Stimulated activated CD8-positive, alpha-beta memory T cell treated with anti-CD3 and anti-CD28 coated beads, Interleukin-4, amount 100 ng/mL, for 4 hours (primary cell): ENCODE data around the gene IFT122.
"Not testable (repeated sequence)": the region's sequence is repeated elsewhere in the genome, so short reads cannot be mapped to it uniquely, and the experiment has no call there.

ENCODE experiments used
- DNase-seq, 2 donors: peaks; one replicate each; pipeline ENCODE4 v3.0.0-alpha.2; 2020; ENCODE audit warnings: low read depth in 2 of 2, low spot score in 1 of 2

Gene IFT122

GRCh38 chr3:129469026-129469425 lies 29.0 kb downstream of the IFT122 start:
- DNase-seq, result no peak

GRCh38 chr3:129470861-129471260 lies 30.8 kb downstream of the IFT122 start:
- DNase-seq, result no peak

DNA sequence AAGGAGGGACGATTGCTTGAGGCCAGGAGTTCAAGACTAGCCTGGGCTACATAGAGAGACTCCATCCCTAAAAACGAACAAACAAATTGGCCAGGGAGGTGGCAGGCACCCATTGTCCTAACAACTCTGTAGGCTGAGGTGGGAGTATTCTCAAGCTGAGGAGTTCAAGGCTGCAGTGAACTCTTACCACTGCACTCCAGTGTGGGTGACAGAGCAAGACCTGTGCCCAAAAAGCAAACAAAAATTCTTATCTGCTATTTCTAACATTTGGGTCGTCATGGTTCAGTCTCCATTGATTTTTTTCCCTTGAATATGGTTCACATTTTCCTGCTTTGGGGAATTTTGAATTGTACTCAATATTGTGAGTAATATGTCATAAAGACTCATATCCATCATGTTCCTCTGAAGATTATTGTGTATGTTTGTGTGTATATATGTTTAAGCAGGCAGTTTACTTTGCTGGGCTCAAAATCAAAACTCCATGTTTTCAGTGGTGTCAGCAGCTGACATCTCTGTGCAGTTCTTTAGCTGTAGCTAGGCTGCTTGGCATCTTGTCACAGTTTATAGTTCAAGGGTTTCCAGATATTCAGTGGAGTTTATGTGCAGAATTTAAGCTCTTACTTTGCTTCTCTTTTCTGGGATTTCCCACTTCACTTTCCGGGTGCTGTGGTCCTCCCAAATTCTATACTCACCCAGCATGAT lies 33.2 kb downstream of the IFT122 start:
- no peak for DNase-seq

- no peak for DNase-seq
Observed at GRCh38 chr3:129473769-129474152, 33.7 kb downstream of the IFT122 start.

GRCh38 chr3:129474984-129475804 lies 35.2 kb downstream of the IFT122 start:
- no peak for DNase-seq

DNA sequence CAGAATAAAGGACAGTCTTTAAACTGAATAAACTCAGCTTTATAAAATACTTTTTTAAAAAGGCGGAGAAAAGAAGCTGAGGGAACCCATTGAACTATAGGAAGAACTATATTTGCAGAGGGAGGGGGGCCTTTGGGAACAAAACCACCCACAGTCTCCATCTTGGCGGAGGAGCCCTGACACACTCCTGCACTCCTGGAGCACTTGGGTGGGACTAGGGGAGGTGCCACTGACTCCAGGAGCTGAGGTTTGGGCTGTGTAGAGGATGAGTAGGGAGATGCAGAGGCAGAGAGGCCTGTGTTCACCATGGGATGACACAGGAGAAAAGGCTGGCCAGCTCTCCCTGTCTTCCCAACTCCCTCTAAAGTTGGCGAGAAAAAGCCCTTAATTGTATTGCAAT lies 35.8 kb downstream of the IFT122 start:
- no peak for DNase-seq

GRCh38 chr3:129476586-129476985 lies 36.6 kb downstream of the IFT122 start:
- DNase-seq, result no peak

DNA sequence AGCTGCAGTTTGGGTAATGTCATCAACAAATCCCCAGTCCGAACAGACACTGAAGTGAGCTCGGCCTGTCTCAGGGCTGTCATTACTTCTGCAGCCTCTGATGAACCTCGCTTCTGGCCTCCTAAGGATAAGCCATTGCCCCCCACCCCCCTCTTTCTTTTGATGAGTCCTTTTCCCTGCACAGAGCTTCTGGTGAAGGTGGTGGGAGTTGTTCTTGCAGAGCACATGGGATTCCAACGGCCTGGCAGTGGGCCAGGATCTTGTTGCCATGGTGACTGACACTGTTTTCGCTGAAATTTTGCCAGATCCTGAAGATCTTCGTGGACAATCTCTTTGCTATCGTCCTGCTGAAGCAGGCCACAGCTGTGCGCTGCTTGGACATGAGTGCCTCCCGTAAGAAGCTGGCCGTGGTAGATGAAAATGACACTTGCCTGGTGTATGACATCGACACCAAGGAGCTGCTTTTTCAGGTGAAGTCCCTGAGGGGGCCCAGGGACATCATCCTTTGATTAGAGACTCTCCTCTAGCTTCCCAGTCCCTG lies 41.3 kb downstream of the IFT122 start:
- not testable (repeated sequence) for DNase-seq

DNA sequence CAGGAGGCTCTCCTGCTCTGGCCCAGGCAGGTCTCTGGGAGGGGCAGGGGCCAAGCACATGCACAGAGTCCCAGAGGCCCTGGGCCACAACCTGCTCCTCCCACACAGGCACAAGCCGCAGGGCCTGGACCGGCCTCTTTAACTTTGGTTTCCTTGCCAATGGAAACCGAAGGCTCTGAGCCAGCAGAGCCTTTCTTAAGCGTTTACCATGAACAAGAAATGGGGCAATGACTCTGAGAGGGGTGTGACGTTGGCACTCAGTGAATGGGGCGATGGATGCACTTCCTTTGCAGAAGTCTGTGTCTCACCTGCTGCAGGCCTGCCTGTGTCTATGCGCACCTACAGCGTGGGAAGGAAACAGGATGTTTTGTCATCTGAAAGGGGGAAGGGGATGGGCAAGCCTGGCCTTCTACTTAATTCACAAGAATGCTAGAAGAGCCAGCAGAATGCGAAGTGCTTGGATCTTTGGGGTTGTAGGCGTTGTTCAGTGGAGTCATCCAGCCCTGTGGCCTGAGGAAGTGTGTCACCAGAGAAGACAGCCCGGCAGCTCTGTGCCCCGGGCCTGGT lies 41.8 kb downstream of the IFT122 start:
- no peak for DNase-seq

DNA sequence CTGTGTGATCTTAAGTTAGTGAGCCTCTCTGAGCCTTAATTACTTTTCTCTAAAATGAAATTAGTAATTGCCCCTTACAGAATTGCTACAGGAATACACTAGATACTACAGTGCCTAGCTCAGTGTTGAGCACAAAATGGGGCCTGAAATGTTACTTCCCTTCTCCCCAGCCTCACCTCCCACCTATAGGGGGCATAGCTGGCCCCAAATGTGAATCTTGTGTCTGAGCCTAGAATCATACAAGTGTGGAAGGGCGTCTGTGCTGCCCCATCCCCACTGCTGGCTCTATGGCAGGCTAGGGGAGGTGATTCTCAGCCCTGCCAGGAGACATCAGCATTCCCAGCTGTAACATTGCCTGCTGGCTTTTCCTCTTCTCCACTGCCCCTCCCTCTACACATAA lies 42.7 kb downstream of the IFT122 start:
- DNase-seq, result no peak

DNA sequence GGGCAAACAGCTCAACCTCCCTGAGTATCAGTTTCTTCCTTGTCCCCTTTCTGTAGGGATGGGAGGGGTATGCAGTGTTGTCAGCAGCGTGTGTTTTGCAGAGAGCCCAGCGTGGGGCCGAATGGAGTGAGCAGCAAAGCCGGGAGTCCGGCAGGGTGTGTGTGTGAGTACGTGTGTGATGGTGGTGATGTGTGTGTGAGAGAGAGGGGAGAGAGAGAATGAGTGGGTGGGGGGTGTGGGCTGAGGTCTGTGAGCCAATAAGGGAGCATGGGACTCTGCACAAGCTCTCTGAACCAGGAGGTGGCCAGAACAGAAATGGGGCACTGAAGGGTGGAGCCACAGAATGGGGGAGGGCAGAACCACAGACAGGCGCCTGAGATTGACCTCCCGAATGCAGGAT lies 43.8 kb downstream of the IFT122 start:
- no peak for DNase-seq

DNA sequence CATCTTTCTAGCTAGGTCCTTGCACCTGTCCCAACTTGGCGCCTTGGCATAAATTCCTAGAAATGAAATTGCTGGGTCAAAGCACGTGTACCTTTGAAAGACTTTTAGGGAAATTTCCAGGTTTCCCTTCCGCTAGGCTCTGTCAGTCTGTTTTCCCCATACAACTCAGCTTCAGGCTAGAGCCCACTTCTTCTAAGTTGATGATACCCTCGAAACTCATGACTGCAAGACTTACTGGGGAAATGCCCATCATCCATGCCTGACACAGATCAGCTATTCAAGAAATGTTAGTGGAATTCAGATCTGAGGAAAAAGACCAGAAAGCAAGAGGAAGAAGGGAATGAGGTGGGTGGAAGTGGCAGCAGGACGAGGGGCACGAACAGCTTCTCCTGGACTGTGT lies 45.1 kb downstream of the IFT122 start:
- DNase-seq, result not testable (repeated sequence)

- DNase-seq, result no peak
Observed at GRCh38 chr3:129485721-129486663, 46.0 kb downstream of the IFT122 start.

DNA sequence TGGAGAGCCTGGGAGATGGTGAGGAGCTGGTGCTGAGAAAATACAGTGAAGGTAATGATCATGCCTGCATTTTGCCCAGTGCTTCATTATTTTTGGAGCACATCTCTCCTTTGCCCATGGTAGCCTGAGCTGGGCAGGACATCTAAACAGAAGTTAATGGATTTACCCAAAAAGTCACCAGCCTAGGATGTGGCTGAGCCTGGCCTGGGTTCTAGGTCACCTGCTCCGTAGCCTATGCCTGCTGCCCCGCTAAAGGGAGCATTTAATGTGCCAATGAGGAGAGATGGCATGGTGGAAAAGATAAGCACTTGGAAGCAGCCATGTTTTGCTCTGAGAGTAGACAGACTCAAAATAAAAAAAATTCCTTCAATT lies 46.6 kb downstream of the IFT122 start:
- DNase-seq, result no peak

- no peak for DNase-seq
Observed at GRCh38 chr3:129487183-129487867, 47.3 kb downstream of the IFT122 start.

DNA sequence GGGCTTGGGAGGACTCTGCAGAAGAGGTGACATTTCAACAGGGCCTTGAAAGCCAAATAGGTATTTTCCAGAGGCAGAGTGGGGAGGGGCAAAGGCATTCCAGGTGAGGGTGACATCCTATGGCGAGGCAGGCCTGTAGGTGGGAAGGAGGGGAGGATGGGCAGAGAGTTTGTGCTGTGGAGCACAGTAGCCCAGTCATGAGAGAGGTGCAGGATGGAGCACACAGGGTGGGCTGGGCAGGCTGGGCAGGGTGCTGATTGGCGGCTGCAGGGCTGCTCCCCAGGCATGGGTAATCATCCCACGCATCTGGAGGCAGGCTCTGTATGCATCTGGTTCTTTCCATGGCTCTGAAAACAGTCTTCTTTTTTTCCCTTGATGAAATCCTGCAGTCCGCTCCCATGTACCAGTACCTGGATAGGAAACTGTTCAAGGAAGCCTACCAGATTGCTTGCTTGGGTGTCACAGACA lies 47.9 kb downstream of the IFT122 start:
- DNase-seq, result not testable (repeated sequence)

DNA sequence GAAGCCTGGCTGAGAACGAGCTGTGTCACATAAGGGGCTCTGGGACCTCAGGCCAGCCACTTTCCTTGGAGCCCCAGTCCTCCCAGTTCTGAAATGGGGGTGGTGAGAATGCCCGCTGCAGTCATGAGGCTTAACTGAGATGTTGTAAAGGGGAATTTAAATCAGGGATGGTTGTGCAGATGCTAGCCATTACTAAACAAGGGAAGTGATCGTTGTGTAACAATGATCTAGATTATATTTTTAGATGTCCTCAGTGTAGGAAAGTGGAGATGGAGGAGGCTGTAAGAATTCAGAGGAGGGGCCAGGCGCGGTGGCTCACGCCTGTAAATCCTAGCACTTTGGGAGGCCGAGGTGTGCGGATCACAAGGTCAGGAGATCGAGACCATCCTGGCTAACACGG lies 49.2 kb downstream of the IFT122 start:
- DNase-seq, result not testable (repeated sequence)

DNA sequence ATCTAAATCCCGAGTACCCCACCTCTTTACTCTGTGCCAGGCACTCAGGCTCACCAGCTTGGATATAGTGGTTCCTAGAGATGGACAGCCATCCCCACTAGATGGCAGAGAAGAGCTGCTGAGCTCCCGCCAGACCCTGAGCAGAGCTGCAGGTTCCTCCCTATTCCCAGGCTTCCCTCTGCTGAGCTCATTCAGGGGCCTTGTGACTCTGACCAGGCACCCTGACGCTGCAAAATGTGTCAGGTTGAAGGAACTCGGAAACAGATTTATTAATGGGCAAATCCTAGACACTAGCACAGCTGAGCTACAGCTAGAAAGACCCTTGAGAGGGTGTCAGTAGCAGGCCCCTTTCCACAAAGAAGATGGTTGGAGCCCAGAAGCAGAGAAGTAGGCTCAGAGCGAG lies 50.2 kb downstream of the IFT122 start:
- no peak for DNase-seq

GRCh38 chr3:129491077-129491476 lies 51.1 kb downstream of the IFT122 start:
- DNase-seq, result not testable (repeated sequence)

DNA sequence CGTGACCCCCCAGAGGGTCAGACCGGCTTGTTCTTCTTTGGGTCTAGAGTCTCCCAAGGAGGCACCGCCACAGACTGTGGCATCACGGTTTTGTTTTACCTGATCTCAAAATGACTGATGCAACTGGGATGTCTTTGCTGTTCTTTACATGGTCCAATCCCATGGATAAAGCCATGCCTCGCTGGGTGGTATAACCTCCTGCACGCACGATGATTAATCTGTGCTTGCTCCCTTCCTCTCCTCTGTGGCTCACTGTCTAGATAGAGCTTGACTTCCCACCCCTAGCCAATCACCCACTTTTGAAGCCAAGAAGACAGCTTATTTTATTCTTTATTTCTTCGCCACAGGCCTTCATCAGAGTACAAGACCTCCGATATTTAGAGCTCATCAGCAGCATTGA lies 51.8 kb downstream of the IFT122 start:
- DNase-seq, result no peak
